Stimulated activated CD8-positive, alpha-beta memory T cell treated with anti-CD3 and anti-CD28 coated beads, Interleukin-15, amount 100 ng/mL, for 4 hours (primary cell): ENCODE measurements around the gene FHAD1.

Experiments used
- DNase-seq, 2 donors: peaks; one replicate each; pipeline ENCODE4 v3.0.0-alpha.2; 2020; ENCODE audit warnings: low read depth in 2 of 2

The FHAD1 gene

DNA sequence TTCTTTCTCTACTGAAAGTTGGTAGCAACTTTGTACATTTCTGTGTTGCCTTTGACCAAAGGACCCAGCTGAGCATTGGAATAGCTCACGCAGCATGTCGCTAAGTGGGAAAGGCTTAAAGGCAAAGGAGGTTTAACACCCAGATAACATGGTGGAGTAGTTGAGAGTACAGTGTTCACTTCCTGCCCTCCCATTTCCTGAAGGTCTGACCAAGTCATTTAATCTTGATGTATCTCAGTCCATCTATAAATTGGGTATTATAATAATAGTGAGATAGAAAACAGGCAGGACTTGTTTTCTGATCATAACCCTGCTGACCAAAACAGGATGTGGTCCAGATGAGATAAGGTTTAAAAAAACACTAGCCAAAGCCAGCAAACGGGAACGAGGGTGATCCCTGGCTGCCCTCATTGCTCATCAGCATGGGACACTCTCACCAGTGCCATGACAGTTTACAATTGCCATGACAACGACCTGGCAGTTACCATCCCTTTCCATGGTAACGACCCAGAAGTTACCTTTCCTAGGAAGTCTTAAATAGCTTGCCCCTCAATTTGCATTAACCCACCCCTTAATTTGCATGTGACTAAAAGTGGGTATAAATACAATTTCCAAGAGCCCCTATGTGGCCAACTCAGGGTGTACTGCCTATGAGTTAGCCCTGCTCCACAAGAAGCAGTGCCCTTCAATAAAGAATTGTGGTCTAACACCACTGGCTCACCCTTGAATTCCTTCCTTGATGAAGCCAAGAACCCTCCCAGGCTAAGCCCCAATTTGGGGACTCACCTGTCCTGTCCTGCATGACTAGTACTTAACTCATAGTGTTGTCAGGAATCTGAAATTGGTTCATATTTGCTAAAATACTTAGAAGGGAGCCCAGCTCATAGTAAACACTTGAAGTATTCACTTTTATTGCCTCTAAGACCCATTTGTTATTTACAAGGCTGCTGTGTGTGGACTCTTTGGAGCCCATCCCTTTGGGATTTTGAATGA lies 28.4 kb upstream of the FHAD1 start:
- DNase-seq, result no peak

DNA sequence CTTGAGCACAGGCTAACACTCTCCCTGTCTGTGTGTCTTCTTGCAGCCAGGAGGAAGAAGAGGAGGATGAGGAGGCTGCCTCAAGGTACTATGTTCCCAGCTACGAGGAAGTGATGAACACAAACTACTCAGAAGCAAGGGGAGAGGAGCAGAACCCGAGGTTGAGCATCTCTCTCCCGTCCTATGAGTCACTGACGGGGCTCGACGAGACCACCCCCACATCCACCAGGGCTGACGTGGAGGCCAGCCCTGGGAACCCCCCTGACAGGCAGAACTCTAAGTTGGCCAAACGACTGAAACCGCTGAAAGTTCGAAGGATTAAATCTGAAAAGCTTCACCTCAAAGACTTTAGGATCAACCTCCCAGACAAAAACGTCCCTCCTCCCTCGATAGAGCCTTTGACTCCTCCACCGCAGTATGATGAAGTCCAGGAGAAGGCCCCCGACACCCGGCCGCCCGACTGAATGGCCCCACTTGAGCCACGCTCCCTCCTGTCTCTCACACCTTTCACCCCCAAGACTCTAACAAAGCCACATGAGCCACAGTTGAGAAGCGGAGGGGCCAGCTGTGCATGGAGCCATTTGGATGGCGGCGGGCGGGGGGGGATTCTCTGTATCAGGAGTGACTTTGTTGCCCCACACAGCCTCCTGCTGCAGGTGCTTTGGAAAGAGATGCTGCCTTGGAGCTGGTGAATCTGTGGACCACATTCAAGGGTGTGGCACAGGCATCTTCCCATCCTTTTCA lies 27.6 kb upstream of the FHAD1 start:
- DNase-seq, result no peak

DNA sequence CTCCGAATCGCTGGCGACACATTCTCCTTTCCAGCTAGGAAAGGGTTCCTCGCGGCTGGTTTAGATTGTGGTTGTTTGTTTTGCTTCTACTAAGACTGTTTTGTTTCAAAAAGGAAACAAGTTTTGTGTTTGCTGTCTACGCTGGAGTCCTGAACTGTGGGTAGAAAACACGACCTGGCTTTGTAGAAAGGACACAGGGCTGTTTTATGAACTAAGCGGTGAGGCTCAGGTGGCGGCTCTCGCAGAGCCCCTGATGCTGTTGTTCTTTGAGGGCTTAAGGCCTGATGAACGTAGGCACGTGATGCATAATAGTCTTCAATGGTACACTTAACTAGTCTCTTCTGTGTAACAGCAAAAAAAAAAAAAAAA lies 27.0 kb upstream of the FHAD1 start:
- DNase-seq, result no peak

DNA sequence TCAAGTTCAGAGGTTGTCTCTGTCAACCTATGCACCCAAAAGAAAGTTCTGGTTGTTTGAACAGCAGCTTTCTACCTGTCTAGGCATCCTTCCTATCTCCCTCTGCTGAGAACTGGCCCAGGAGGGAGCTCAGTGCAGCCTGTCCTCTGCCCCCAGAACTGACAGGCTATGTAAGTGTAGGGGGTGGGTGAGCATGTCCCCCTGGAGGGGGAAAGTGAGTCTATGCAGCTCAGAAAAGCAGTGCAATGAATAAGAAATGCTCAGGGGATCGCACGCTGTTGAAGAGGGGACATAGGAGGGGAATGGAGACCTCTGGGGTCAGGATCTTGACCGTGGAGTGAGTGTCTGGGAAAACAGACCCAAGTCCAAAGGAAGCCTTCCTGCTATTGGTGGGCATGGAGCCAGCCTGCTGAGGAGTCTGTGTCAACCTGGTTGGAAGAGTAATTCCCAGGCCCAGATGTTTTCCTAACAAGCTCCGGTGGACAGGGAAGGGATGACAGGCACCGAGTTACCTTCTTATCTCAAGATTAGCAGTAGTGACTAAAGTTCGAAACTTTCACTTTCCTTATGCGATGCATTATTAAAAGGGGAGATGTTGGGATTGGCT lies 26.1 kb upstream of the FHAD1 start:
- no peak for DNase-seq

DNA sequence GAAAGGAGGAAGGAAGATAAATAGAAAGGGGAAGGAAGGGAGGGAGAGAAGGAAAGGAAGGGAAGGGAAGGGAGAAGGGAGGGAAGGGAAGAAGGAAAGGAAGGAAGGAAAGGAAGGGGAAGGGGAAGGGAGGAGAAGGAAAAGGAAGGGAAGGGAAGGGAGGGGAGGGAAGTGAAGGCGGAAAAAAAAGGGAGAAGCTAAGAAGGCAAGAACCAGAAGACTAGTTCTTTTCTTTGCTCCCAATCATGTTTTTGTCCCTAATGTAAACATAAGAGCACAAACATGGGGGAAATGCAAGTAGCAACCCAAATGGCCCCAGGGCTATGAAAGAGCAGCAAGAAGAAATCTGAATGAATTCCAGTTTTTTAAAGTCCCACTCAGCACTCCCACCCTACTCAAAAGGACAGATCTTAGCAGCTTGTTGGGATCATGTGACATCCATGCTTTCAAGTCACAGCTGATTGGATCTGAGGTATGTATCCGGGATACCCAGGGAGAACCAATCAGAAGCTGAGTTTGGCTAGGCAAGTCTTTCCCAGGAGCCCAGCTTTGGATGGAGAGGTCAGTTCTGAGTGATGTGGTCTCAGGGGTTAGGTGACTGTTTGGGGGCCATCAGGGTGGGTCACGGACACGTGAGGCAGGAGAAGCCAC lies 24.2 kb upstream of the FHAD1 start:
- DNase-seq, result no peak

DNA sequence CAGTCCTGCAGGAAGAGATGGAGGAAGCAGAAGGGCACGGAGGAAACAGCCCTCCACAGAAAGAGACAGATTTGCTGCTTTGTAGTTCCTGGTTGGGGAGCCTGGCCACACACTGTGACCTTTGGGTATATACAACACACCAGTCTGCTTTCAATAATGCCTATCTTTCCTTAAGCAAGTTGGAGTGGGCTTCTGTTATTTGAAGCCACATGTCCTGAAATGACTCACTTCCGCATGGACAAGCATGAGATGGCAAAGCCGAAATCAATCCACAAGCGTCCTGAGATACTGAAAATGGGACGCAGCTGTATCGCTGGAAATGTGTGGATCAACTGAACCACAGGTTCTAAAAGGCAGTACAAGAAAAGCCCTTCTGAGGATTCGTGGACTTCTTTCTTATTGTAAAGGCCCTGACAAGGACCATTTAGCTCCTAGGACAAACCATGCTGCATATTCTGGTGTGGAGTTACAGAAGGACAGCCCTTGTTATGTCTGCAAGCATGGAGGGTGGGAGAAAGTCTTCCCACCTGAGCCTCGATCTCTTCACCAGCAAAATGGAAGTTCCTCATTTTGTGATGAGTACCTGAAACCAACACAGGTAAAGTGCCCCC lies 22.7 kb upstream of the FHAD1 start:
- no peak for DNase-seq

DNA sequence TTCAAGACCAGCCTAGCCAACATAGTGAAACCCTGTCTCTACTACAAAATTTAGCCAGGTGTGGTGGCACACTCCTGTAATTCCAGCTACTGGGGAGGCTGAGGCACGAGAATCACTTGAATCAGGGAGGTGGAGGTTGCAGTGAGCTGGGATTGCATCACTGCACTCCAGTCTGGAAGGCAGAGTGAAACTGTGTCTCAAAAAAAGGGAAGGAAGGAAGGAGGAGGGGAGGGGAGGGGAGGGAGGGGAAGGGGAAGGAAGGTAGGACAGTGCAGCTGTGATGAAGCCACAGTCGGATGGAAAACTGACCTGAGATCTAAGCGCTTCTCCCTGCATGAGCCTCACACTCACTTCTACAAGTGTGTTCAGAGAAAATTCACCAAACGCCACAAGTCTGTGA lies 22.0 kb upstream of the FHAD1 start:
- DNase-seq, result no peak

DNA sequence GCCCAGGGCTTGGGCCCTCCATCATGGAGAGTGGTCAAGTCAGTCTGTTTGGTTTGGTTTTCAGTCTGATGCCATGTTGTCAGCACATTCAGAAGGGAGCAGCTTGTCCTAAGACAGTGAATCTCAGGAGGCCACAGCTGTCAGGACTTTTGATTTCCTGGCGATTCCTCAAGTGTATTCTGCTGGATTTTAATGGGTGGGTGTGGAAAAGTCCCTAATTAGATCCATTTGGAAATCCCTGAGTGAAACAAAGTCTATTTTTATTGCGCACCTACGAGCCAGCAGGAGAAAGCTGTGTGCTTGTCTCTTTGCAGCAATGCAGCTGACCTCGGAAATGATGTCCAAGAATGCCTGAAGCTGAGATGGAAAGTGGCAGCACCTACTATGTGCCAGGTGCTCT lies 21.6 kb upstream of the FHAD1 start:
- DNase-seq, result no peak

DNA sequence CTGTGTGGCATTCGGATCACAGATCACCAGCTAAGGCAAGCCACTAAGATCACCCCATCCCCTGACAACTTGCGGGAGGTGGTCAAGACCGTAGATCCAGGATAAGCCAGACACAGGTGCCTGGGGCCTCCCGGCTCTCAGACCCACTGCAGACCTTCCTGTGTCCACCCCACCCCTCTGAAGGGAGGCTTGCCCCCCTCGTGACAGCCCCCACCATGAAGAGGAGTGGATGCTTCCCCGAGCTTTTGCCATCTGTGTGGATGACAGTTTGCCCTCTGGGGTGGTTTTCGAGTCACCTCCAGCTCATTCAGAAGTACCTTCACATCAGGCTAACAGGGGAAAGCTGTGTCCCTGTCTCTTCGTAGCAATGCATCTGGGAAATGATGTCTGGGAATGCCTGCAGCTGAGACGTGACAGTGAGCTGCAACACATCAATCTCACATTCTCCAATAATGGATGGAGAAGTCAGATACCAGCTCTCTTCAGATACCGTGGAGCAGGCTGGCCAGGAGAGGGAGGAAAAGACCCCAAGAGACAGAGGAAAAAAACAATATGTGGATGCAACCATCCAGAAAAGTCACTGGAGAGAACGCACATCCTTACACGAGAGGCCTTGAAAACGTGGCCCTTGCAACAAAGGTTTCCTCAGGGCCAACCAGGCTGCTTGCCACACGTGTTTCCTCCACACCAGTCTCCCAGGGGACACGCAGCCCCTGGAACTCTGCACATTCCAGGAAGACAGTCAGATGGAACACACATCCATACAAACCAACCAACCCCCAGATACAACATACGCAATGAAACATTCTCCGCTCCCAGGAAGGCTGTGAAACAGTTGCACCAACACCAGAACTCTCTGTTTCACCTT lies 20.4 kb upstream of the FHAD1 start:
- DNase-seq, result no peak

DNA sequence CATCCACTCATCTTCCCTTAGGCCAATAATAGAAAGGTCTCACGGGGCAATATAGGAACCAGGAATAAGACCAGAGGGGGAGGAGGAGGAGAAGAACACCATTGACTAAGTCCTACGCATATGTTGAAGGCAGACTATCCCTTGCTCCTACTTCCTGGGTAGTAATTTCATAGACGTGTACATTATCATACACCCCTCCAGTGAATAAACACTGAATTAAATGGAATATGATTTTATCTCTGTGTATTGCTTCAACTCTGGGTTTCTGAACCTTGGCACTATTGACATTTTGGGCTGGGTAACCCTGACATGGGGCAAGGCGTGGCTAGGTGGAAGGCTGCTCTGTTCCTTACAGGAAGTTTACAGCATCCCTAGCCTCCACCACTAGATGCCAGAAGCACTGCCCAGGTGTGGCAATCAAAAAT lies 17.3 kb upstream of the FHAD1 start:
- DNase-seq, result no peak

DNA sequence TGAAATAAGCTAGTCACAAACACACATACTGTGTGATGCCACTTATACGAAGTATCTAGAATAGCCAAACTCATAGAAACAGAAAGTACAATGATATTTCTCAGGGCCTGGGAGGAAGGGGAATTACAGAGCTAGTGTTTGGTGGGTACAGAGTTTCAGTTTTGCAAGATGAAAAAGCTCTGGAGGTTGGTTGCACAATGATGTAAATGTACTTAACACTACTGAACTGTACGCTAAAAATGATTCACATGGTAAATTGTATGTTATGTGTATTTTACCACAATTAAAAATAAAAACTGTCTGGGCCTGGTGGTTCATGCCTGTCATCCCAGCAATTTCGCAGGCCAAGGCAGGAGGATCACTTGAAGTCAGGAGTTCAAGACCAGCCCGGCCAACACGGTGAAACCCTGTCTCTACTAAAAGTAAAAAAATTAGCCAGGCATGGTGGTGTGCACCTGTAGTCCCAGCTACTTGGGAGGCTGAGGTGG lies 15.3 kb upstream of the FHAD1 start:
- DNase-seq, result no peak

DNA sequence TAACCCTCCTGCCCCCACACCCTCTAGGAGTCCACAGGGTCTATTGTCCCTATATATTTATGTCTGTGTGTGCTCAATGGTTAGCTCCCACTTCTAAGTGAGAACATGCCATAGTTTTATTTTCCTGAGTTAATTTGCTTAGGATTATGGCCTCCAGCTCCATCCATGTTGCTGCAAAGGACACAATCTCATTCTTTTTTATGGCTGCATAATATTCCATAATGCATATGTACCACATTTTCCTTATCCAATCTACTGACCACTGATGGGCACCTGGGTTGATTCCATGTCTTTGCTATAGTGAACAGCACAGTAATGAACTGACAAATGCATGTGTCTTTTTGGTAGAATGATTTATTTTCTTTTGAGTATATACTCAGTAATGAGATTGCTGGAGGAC lies 13.3 kb upstream of the FHAD1 start:
- no peak for DNase-seq

DNA sequence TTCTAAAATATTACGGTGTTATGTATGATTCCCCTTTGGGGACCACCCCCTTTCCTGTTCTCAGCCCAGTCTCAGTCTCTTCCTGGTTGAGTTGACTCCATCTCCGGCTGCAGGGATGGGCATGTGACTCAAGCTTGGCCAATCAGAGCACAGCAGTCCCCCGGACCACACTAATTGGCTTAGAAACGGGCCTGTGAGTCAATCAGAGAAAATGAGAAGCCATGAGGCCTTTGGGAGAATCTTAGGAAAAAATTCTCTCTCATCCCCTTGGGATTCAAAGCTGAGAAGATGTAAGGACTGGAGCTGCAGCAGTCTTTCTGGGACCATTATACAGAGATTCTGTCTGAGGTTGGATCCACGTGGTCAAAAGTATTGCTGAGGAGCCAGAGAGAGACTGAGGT lies 10.7 kb upstream of the FHAD1 start:
- no peak for DNase-seq

DNA sequence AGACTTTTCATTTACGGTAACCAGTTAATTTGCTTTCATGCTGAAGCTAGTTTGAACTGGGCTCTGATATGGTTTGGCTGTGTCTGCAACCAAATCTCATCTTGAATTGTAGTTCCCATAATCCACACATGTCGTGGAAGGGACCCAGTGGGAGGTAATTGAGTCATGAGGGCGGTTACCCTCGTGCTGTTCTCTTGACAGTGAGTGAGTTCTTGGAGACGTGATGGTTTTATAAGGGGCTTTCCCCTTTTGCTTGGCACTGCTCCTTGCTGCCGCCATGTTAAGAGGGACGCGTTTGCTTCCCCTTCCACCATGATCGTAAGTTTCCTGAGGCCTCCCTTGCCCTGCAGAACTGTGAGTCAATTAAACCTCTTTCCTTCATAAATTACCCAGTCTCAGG lies 10.3 kb upstream of the FHAD1 start:
- DNase-seq, result no peak

DNA sequence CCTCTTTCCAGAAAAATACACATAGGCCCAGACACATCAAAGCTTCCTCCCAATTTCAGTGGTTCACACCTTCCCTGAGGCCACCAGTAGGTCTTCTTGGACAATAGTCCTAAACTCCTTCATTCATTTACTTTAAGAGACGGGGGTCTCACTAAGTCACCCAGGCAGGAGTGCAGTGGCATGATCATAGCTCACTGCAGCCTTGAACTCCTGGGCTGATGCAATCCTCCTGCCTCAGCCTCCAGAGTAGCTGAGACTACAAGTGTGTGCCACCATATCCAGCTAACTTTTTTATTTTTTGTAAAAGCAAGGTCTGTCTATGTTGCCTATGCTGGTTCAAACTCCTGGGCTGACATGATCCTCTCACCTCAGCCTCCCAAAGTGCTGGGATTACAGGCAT lies 8.2 kb upstream of the FHAD1 start:
- DNase-seq, result no peak

DNA sequence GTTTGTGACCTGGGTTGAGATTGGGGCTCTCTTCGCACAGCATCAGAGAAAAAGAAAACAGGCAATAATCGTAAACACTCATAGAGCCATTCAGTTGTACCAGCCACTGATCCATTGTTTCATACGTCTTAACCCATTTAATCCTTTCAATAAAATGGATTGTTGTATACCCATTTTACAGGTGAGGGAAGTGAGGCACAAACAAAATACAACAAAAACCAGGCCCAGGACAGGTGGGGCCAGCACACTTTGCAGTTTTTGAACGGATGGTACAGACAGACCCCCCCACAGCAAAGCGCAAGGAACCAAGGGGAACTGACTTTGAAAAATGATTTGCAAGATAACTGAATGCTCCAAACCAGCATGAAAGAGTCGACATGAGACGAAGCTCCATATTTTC lies 4.3 kb upstream of the FHAD1 start:
- no peak for DNase-seq

DNA sequence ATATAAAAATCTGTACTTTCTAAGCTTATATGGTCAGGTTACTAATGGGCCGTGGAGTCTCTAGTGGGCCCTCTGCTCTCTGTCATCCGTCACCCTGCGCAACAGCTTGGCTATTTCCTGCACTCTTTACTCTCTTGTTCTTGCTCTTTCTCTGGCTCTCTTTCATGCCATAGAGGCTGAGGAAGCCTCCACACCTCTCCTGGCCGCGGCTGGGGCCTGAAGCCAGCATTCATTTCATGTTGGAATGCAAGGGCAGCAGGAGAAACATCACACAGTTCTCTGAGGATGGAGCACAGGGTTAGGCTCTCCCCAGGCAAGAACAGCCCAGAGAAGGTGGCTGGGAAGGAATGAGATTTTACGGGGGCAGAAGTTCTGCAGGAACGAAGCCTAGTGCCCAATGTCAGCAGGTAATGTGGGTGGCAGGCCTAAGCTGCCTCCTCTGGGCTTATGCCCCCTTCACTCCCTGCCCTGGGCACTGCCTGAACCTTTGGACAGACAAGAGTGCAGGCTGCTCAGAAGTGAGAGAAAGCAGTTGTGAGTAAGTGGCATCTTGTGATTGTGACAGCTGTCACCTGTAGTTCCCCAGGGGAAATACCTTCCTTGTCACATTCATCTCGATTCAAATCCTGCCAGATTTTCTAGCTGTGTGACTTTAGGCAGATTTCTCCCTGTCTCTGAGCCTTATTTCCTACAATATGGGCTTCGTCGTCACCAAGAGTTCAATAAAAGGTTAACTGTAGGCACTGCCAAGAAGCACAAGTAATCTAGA lies 3.6 kb upstream of the FHAD1 start:
- no peak for DNase-seq

DNA sequence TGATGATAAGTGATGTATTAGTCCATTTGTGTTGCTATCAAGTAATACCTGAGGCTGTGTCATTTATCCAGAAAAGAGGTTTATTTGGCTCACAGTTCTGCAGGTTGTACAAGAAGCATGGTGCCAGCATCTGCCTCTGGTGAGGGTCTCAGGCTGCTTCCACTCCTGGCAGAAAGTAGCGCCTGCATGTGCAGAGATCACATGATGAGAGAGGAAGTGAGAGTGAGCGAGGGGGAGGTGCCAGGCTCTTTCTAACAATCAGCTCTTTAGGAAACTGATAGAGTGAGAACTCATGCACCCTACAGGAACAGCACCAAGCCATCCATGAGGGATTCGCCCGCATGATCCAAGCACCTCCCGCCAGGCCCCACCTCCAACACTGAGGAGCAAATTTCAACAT lies 2.2 kb upstream of the FHAD1 start:
- DNase-seq, result no peak

DNA sequence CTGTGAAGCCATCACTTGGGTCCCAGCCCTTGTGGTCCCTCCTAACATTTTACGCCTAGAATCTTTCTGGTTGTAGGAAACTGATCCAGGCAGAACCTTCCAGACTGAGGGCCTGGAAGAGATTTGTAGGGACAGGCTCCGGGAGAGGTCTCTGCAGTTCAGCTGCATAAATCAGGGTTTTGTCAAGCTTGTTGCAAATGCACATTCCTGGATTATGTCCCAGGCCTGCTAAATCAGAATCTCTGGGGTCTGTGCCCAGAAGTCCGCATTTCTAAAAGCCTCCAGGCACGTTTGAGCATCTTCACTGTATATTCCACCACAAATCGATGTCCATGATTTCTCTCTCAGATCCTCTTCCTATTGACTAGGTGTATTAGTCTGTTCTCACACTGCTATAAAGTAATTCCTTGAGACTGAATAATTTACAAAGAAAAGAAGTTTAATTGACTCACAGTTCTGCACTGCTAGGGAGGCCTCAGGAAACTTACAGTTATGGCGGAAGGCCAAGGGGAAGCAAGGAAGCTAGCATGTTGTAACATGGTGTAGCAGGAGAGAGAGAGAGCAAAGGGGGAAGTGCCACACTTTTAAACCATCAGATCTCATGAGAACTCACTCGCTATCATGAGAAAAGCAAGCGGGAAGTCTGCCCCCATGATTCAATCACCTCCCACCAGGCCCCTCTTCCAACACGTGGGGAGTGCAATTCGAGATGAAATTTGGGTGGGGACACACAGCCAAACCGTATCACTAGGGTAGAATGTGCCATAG lies 1.2 kb upstream of the FHAD1 start:
- DNase-seq, result no peak
